Colonic mucosa (tissue), 4 donors: Measurements from ENCODE around the gene GLDN. TPM values are rescaled to one million over a fixed set of nuclear protein-coding genes. Genes with fewer than 3 reads are reported as not detected.

Experiments
- DNase-seq: peaks from one replicate; pipeline ENCODE4 v3.0.0-alpha.2; 2020
- H3K27ac ChIP-seq: fragments of 200-600 bp; one replicate; pipeline ENCODE4 v1.8.0; 2021
- H3K27me3 ChIP-seq: fragments of 200-600 bp; one replicate; pipeline ENCODE4 v1.8.0; 2021
- H3K36me3 ChIP-seq: fragments of 200-600 bp; one replicate; pipeline ENCODE4 v1.8.0; 2021
- H3K4me1 ChIP-seq: fragments of 200-600 bp; one replicate; pipeline ENCODE4 v1.8.0; 2021; ENCODE audit warnings: mild to moderate bottlenecking
- H3K4me3 ChIP-seq: fragments of 200-600 bp; one replicate; pipeline ENCODE4 v1.8.0; 2021
- H3K9ac ChIP-seq, 2 donors: one replicate each; pipeline ENCODE4 v1.7.0; 2013; ENCODE audit warnings: control low read depth in 2 of 2, low read depth in 2 of 2, low read length in 2 of 2
- H3K9me3 ChIP-seq: fragments of 200-600 bp; one replicate; pipeline ENCODE4 v1.8.0; 2021
- CTCF ChIP-seq: fragments of 200-600 bp; IDR thresholded peaks from one replicate; pipeline ENCODE4 v1.8.0; 2022; ENCODE audit warnings: antibody characterized with exemption, mild to moderate bottlenecking
- intact Hi-C: fragments of 100-400 bp; cut with DNase I; formaldehyde crosslinking; loops from one replicate; pipeline ENCODE4 v1.14.1; 2022
- total RNA-seq, 2 donors: library from RNA; stranded (reverse); fragmentation: NEBNext Ultra II Directional in 1 of 2; extraction: Animal tissue kit (Norgen Biotek cat#: 25700) in 1 of 2; gene quantifications; one replicate each; pipeline ENCODE4 v1.2.1, GENCODE V29; 2021
- donor health status: healthy.
- donor health status: DM: no; HTN: no; CAD: no.
- donor health status: DM: no; HTN: no; CAD: no.

The GLDN gene
- total RNA-seq, 2 donors from 2014 or later = 3.7 to 8.6 TPM

GRCh38 chr15:51398626-51399025 is 57.2 kb downstream of the GLDN start:
- no peak for TF ChIP-seq CTCF
- Histone ChIP-seq H3K4me3 (no peak overlapping the region), H3K27me3 (no peaks in the 10 kb centered on the region), H3K36me3 (no peaks in the 10 kb centered on the region), H3K4me1 (no peaks in the 10 kb centered on the region), H3K9me3 (no peaks in the 10 kb centered on the region), H3K9ac (no peak overlapping the region), H3K27ac (no peak overlapping the region)
- intact Hi-C loops = no loop called here
- no peak for DNase-seq

GRCh38 chr15:51401051-51401780 is 59.8 kb downstream of the GLDN start:
- H3K9me3 ChIP-seq = no peaks in the 10 kb centered on the region
- H3K36me3 ChIP-seq = no peaks in the 10 kb centered on the region
- H3K9ac ChIP-seq = no peak overlapping the region
- H3K27me3 ChIP-seq = no peaks in the 10 kb centered on the region
- intact Hi-C loops = no loop called here
- no peak overlapping the region for H3K27ac ChIP-seq
- H3K4me3 ChIP-seq = no peak overlapping the region
- TF ChIP-seq CTCF = no peak
- H3K4me1 ChIP-seq = no peaks in the 10 kb centered on the region
- DNase-seq = peak; percentile 2

GRCh38 chr15:51401872-51402517 is 60.5 kb downstream of the GLDN start:
- DNase-seq = peak; percentile 38

GRCh38 chr15:51403072-51403878 is 61.8 kb downstream of the GLDN start:
- Histone ChIP-seq H3K27me3 (no peaks in the 10 kb centered on the region), H3K9ac (no peak overlapping the region), H3K27ac (no peak overlapping the region), H3K4me3 (no peak overlapping the region), H3K9me3 (no peaks in the 10 kb centered on the region), H3K4me1 (no peaks in the 10 kb centered on the region), H3K36me3 (no peaks in the 10 kb centered on the region)
- intact Hi-C loops = no loop called here
- peak; percentile 40 for TF ChIP-seq CTCF
- DNase-seq = peak; percentile 19

More at GRCh38 chr15:51401872-51402517, 60.5 kb downstream of the GLDN start:
- Histone ChIP-seq H3K27me3 (no peaks in the 10 kb centered on the region), H3K9ac (no peak overlapping the region), H3K4me1 (no peaks in the 10 kb centered on the region), H3K9me3 (no peaks in the 10 kb centered on the region), H3K4me3 (no peak overlapping the region), H3K36me3 (no peaks in the 10 kb centered on the region), H3K27ac (no peak overlapping the region)
- intact Hi-C loops = no loop called here
- no peak for TF ChIP-seq CTCF

GRCh38 chr15:51403946-51404695 is 62.7 kb downstream of the GLDN start:
- peak; percentile 7 for DNase-seq

More at GRCh38 chr15:51403946-51404695, 62.7 kb downstream of the GLDN start:
- Histone ChIP-seq H3K4me1 (no peaks in the 10 kb centered on the region), H3K9ac (no peak overlapping the region), H3K27ac (no peak overlapping the region), H3K4me3 (no peak overlapping the region), H3K27me3 (no peaks in the 10 kb centered on the region), H3K9me3 (no peaks in the 10 kb centered on the region), H3K36me3 (no peaks in the 10 kb centered on the region)
- intact Hi-C loops = no loop called here
- TF ChIP-seq CTCF = no peak
